ENCODE data around the gene STK35.

The STK35 gene

DNA sequence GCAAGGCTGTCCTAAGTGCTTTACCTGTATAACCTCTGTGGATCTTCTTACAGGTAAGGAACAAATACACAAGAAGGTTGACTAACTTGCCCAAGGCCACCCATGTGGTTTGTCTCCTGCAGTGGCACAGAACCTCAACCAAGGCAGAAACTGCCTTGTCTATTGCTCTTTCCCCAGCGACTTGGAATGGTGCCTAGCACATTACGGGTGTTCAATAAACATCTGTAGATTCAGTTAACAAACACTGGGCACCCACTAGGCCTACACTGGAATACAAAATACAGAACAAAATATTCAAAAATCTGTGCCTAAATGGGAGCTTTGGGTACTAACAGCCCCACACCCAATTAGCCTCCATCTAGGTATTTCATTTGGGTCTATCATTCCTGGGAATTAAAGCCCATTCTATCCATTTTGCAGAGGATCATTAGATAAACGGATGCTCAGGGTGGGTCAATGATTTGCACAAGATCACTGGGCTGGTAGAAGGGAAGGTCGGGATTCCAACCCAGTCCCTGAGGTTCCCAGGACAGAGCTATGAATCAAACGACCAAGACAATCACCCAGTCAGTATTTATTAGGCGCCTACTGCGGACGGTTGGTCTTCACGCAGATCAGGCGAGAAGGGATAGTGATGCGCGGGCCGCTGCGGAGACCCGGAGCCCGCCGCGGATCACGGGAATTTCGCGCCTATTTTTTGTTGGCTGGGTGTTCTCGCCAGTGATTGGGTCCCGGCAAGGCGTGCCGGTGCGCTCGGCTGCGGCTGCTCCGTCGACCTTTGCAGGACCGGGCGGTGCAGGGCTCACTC lies at the start of gene STK35:
Gene STK35, plus strand, starts transcription at position 771 of the 808 bp plus-strand sequence. CDS start 55 bp downstream, outside the sequence.
- DNase-seq: peak; percentile 80

DNA sequence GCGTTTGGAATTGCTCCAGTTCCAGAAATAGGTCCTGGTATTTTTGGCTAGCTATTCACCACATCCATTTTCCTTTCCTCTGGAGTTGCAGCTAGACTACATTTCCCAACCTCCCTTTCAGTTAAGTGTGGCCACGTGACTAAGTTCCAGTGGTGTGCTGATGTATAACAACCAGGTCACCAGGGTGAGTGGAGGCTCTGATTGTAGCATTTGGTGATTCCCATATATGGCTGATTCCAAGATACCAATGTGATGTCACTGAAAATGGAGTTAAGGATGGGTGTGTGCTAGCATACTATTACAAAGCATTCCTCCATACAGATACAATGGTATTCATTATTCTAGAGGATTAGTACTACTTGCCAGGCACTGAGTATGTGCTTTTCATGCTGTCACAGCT lies 49.7 kb upstream of the STK35 start:
- DNase-seq: no peak

DNA sequence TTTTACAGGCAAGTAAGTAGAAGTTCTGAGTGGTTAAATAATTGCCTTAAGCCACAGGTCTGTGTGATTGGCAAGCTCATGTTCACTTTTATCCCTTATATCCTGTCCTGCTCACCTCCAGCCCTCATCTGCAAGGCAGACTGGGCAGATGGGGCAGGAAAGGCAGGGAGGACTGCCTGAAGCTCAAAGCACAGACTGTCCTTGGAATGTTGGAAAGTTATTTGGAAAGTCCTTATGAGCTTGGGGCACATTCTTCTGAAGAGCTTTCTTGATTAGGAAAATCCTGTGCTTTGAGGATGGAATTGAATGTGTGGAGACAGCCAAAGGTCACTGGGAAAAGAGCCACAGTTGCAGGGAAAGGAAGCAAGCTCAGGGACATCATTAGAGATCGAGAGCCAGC lies 48.9 kb upstream of the STK35 start:
- no peak for DNase-seq

DNA sequence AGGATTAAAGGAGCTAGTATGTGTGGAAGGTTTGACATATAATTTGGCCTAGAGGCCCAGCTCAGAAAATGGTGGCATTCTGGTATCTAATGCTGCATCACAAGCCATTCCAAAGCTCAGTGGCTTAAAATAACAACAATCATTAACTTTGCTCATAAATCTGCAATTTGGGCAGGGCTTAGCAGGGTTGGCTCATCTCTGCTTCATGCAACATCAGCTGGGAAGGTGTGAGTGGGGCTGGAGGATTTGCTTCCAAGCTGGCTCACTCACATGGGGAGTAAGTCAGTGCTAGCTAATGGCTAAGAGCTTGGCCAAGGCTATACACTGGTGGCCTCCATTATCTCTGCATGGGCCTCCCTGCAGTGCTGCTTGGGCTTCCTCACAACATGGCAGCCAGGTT lies 48.0 kb upstream of the STK35 start:
- no peak for DNase-seq

DNA sequence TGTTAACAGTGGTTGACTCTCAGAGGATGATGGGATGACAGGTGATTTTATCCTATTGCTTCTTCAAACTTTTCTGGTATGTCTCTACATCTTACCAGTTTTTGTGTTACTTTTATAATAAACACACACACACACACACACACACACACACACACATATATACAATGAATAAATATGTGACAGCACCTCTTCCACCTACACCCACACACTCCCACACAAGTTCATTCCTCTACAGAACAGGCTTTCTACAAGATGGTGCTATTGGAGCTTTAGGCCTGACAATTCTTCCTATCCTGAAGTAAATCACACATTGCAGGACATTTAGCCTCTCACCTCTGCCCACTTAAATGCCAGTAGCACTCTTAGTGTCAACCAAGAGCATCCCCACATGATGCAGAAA lies 46.7 kb upstream of the STK35 start:
- no peak for DNase-seq

DNA sequence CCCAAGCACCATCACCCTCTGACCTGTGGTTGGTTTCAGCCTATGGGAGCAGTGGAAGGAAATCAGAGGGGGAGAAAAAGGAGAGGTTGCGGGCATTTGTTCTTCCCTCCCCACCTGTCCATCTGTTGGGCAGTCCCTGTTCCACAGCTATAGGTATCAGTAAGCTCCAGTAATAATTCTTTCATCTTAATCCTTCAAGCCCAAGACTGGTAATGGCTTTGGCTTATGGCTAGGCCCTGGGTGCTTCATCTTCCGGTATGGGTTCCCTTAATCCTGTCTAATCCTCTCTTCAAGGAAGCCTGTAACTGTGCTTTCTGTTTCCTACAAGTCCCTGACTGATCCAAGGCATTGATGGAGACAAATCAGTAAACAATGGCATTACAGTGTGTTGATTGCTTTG lies 42.2 kb upstream of the STK35 start:
- no peak for DNase-seq

DNA sequence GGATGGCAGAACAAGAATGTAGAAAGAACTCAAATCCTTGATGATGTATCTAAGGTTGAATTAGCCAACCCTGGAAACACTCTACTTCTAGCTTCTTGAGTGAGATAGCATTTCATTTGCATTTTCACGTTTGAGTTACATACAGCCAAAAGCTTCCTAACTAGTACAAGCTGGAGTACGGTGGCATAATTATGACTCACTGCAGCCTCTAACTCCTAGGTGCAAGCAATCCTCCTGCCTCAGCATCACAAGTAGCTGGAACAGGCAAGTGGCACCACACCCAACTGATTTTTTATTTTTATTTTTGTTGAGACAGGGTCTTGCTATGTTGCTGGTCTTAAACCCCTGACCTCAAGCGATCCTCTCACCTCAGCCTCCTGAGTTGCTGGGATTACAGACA lies 36.5 kb upstream of the STK35 start:
- no peak for DNase-seq

DNA sequence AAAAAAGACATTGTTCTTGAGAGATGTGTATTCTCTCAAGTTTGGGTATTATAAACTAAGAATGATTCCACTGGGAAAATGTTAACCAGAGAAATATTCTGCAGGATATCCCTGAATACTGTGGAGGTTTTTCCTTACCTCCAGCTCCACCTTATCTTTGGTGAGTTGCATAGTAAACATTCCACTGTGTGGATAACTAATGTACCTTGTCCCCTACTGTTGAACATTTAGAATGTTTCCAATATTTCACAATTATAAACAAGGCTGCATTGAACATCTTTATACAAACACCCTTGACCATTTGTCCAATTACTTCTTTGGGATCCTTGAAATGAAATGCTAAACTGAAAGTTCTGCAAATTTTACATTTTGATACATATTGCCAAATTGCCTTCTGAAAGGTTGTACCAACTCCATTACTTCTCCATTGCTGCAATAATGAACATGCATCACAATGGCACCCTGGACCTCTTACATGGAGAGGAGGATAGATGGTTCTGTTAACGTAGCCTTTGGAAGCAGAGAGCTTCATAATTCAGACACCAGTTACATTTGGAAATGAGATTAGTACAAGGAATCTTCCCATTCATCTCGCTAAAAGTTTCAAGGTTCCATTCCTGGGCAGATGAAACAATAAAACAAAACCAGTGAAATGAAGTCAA lies 35.0 kb upstream of the STK35 start:
- no peak for DNase-seq

DNA sequence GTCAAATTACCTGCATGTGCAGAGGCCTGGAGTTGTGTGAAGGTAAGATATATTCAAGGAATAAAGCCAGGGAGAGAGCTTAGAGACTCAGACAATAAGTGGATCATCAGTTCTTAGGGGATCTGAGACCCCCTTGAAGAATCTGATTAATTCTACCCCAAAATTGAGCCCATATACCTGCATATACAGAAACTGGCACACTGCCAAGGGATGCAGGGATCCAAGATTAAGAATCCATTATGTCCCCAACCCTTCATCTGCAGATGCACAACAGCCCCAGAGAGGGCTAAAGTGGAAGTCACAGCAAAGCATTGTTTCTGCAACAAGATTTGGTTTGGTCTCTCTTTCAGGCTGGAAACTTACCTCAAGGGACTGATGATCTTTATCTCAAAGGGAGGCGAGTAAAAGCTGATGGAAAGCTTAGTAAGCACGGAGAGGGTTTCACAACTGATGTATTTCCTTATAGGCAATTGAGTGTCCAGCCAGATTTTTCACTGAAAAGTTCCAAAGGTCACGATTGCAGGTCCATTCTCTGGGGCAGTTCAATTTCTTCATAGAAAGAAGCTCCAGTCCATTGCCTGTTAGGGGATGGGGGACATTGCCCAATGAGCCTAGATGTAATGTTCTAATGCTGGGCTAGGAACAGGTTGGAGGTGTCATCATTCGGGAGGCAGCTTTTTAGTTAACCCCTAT lies 20.9 kb upstream of the STK35 start:
- no peak for DNase-seq

DNA sequence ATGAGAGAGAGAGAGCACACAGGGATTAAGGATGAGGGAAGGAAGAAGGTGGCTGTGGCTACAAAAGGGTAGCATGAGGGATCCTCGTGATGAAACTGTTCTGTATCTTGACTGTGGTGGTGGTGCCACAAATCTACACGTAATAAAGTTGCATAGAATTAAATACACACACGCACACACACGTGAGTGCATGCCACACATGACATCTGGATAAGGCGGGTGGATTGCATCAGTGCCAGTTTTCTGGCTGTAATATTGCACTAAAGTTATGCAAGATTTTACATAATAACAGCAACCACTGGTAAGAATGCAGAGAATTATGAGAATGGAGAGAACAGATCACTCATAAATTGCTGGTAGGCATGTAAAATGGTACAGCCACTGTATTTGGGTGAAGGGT lies 16.9 kb upstream of the STK35 start:
- DNase-seq: no peak

DNA sequence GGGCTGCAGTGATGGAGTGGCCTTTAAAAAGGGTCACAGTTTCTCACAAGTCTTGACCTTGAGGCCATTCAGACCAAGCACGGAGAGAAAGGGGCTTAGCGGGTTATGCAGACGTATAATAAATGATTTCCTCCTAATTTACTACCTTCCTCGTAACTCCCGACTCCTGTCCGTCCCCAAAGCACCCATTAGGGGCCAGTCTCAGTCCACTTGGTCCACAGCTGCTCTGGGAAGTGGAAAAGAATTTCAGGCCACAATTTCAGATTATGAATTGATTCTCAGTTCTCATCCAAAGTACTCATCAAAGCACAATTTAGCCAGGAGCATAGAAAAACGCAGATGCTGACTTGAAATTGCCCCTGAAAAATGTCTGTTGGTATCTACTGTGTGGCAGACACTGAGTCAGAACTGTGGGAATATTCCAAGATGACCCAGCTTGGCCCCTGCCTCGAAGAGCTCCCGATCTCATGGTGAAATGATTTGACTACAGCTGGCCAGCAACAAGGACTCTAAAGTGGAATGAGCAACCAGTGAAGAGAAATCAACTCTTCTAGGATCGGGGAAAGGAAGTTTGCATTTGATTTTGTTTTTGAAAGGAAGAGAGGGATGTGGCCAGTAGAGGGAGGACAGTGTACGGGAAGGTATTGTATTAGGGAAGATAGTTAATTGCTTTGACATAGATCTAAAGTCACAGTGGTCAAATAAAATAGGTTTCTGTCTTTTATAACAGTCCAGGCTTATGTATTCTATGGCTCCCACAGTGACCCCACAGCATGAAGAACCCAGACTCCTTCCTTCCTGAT lies 15.2 kb upstream of the STK35 start:
- DNase-seq: no peak

DNA sequence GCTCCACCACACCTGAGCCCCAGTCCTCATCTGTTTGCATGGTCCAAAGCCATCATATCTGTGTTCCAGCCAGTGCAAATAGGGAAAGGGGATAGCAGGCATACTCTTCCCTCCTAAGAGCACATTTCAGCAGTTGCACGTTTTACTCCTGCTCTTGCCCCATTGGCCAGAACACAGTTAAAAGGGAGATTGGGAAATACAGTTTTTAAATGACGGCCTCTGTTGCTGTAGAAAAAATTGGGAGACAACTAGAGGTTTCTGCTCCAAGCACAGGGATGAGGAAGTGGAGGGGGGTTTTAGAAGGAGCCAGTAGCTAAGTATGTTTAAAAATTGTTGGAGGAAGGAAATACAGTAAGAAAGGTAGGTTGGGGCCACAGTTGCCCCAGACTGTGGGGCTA lies 14.6 kb upstream of the STK35 start:
- no peak for DNase-seq

DNA sequence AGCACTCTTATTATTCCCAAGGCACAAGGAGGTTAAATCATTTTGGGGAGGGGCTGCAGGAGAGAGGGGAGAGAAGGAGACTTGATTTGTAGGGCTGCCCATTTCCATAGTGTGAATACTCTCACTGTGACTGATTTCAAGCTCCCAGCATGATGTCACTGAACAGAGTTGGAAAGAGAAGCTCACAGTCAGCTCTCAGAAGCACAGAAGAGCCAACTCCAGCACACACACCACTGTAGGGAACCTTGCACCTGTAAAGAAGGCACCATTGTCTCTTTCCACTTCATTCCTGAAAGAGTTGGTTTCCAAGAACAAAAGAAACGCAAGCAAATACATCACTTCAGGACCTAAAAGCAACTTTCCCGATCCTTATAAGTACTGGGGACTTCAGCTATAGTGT lies 12.7 kb upstream of the STK35 start:
- no peak for DNase-seq

DNA sequence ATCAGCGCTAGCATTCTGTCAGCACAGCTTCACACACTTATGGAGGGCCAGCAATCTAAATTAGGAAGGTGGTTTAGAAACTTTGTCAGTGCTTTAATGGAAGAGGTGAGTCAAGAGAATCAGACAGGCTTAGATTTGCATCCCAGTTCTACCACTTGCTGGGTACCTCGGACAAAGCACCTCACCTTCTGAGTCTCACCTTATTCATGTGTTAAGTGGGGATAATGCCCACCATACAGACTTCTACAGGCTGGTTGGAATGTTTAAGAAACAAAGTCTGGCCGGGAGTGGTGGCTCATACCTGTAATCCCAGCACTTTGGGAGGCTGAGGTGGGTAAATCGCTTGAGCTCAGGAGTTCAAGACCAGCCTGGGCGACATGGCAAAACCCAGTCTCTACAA lies 12.2 kb upstream of the STK35 start:
- DNase-seq: no peak

DNA sequence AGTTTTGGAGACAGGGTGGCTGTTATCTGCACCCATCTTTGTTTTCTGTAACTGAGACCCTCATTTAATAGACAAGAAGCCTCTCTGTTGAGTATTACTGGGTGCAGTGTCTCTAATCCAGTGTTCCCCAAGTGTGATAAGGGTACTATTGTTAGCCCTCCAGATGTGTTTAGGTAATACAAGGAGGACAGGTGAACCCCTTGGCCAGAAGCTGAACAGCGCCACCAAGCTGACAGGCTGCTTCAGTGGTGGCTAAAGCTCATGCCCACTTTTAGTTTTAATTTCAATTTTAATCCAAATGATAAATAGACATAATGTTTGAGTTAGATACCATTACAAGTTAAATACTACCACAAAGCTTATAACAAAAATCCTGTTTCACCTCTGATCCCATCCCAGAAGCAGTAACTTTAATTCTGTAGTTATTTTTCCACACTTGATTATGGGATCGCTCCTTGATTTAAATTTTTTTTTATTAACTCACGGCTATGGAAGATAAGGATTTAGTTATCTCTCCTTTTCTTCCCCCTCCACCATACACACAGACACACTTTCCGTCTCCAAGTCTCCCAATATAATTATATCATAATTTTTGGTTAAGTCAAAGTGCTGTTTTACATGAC lies 8.4 kb upstream of the STK35 start:
- peak; percentile 41 for DNase-seq

DNA sequence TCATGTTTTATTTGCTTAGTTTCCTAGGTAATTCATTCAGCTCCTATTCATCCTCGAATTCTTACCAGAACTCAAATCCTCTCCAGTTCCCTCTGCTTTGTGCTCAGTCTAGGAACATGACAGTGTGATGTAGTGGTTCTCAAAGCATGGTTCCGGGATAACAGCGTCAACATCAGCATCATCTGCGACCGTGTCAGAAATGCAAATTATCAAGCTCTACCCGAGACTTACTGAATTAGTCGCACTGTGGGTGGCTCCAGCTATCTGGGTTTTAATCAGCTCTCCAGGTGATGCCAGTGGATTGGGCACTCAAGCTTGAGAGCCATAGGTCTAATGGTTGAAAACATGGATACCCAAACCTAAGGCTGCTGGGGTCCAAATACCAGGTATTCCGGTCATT lies 7.7 kb upstream of the STK35 start:
- DNase-seq: no peak

DNA sequence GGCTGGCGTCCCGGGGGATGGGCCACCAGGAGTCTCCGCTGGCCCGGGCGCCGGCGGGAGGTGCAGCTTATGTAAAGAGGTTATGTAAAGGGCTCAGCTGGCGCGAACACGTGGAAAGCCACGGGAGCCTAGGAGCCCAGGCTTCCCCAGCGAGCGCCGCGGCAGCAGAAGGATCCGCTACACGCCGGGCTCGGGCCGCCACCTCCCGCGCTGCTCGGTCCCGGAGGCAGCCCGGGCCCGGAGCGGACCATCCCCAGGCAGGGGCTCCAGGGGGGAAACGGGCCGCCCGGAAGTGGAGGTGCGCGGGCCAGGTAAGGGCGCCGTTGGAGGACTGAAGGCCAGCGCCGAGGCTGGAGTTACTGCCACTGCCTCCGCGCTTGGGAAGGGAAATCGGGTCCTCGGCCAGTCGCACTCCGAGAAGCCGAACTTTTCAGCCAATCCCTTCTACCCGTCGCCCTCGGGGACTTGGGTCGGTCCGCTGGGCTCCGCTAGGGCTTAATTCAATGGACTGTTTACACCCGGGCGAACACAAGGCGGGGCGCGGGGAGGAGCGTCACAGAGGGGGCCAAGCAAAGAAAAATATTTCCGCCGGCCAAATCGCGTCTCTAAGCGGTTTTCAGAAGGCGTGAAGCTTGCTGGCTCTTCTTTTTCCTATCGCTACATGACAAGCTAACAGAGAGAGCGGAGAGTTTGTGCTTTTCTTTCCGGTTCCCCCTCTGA lies 398 bp downstream of the STK35 start:
- peak; percentile 89 for DNase-seq

DNA sequence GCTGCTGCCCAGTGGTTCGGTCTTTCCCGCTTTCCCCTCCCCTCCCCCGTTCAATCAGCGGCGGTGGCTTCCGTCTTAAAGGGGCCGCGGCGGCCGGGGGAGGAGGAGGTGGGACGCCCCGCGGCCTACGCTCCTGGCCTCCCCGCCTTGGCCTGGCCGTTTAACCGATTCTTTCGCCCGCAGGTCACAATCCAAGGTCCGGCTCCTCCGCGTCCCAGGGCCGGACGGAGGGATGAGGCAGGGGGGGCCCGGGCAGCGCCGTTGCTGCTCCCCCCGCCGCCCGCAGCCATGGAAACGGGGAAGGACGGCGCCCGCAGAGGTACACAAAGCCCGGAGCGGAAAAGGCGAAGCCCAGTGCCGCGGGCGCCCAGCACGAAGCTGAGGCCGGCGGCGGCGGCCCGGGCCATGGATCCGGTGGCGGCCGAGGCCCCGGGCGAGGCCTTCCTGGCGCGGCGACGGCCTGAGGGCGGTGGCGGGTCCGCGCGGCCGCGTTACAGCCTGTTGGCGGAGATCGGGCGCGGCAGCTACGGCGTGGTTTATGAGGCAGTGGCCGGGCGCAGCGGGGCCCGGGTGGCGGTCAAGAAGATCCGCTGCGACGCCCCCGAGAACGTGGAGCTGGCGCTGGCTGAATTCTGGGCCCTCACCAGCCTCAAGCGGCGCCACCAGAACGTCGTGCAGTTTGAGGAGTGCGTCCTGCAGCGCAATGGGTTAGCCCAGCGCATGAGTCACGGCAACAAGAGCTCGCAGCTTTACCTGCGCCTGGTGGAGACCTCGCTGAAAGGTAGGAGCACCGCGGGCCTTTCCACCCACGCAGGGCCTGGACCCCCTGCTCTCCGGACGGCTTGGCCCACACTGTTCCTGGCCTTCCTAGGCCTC lies 1.2 kb downstream of the STK35 start:
- peak; percentile 89 for DNase-seq

DNA sequence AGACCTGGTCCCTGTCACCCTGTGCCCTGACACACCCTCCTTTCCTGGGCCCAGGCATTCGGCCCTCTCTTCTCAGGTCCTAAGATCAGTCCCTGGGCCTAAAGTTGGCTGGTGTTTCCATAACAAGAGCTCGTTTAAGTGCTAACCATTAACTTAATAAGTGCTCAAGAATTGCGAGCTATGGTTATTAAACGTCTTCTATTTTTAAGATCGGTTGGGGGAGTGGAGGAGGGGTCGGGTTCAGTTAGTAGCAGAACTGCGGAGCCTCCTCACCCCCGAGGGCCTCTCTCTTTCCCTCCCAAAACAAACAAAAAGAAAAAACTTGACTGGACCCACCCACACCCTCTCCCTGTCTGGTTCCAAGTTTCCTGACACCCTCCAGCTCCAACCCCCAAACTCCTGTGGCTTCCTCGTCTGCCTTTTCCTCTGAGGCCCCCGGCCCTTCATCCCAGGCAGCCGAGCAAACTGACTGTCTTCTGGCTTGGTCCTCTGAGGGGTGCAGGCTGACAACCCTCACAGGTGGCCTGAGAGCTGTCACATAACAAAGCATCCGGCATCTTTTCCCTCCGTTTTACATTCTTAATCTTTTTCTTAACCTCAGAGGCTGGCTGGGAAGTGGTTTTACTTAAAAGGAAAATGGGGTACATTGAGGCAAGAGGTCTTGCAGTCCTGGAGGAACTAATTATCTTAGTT lies 2.0 kb downstream of the STK35 start:
- no peak for DNase-seq

DNA sequence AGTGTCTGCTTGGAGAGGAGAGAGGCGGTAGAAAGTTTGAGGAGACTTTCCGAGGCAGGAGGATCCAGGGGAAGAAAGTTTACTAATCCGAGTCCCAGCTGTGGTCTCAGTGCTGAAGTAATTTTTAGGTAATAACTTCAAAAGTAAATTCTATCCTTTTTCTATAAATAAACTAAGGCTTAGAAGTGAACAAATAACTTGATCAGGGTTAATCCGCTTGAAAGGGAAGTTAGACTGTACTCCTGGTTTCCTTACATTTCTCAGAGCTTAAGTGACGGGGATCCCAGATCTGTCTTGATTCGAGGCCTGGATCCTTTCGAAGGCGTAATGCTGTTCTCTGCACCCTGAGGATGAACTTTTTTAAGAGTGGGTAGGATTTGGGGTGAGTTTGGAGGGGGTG lies 2.6 kb downstream of the STK35 start:
- no peak for DNase-seq

All from NCI-H1105 treated with DMSO at 0.1 percent for 48 hours (cell line).